HepG2 (cell line): ENCODE measurements around the gene PLIN4. TPM values are rescaled to one million over a fixed set of nuclear protein-coding genes. Genes with fewer than 3 reads are reported as not detected.

Source experiments
- BCLAF1 ChIP-seq: fragments of 450-650 bp; IDR thresholded peaks from 2 replicates; pipeline ENCODE4 v1.6.1; 2017; ENCODE audit warnings: mild to moderate bottlenecking
- EED ChIP-seq: sonication (generic); formaldehyde crosslinking; IDR thresholded peaks from 2 replicates; pipeline ENCODE4 v1.5.0; 2020; ENCODE audit warnings: mild to moderate bottlenecking, missing genetic modification reagents
- HNRNPL ChIP-seq: fragments of 200-400 bp; formaldehyde crosslinking; IDR thresholded peaks from 2 replicates; pipeline ENCODE4 v1.6.1; 2017; ENCODE audit warnings: mild to moderate bottlenecking, low read depth, low read length
- MEF2D ChIP-seq: sonication (generic); formaldehyde crosslinking; IDR thresholded peaks from 2 replicates; pipeline ENCODE4 v1.5.1; 2020; ENCODE audit warnings: mild to moderate bottlenecking, missing genetic modification reagents
- MXD1 ChIP-seq: sonication (generic); formaldehyde crosslinking; IDR thresholded peaks from 2 replicates; pipeline ENCODE4 v1.4.0; 2020; ENCODE audit warnings: mild to moderate bottlenecking, missing genetic modification reagents
- MXD4 ChIP-seq: IDR thresholded peaks from 2 replicates; pipeline ENCODE4 v1.6.1; 2016; ENCODE audit warnings: mild to moderate bottlenecking, missing biosample characterization, missing genetic modification reagents
- NR2F1 ChIP-seq, 2 experiments: fragments of 450-650 bp in 1 of 2; formaldehyde crosslinking in 1 of 2; IDR thresholded peaks; 2 replicates each; pipeline versions ENCODE4 v1.5.0 to v1.6.1; 2016 to 2020; ENCODE audit warnings: mild to moderate bottlenecking in 1 of 2, missing compliant biosample characterization in 1 of 2, missing genetic modification reagents in 1 of 2, moderate library complexity in 1 of 2
- PHF5A ChIP-seq: IDR thresholded peaks from one replicate; pipeline ENCODE4 v1.6.1; 2018; ENCODE audit warnings: low read depth, missing genetic modification reagents; ENCODE audit not compliant: unreplicated experiment
- RFXAP ChIP-seq: sonication (generic); formaldehyde crosslinking; IDR thresholded peaks from 2 replicates; pipeline ENCODE4 v1.4.0; 2020; ENCODE audit warnings: missing genetic modification reagents, borderline replicate concordance
- SPEN ChIP-seq: sonication (generic); formaldehyde crosslinking; IDR thresholded peaks from 2 replicates; pipeline ENCODE4 v1.5.1; 2020; ENCODE audit warnings: low read depth, mild to moderate bottlenecking, missing genetic modification reagents
- TGIF2 ChIP-seq: IDR thresholded peaks from 2 replicates; pipeline ENCODE4 v1.6.1; 2016; ENCODE audit warnings: control low read depth, missing compliant biosample characterization
- TOE1 ChIP-seq: sonication (generic); formaldehyde crosslinking; IDR thresholded peaks from 2 replicates; pipeline ENCODE4 v1.4.0; 2020; ENCODE audit warnings: mild to moderate bottlenecking, missing genetic modification reagents
- USF2 ChIP-seq, 2 experiments: sonication (generic) in 1 of 2; formaldehyde crosslinking in 1 of 2; IDR thresholded peaks; 2 replicates each; pipeline versions ENCODE4 v1.5.1 to v1.6.1; 2011 to 2020; ENCODE audit warnings: borderline replicate concordance in 1 of 2, low read depth in 1 of 2, low read length in 1 of 2, mild to moderate bottlenecking in 1 of 2, missing genetic modification reagents in 1 of 2, moderate library complexity in 1 of 2
- ZNF205 ChIP-seq: IDR thresholded peaks from 2 replicates; pipeline ENCODE4 v1.6.1; 2018; ENCODE audit warnings: missing biosample characterization, missing genetic modification reagents
- ZNF253 ChIP-seq: sonication (generic); formaldehyde crosslinking; IDR thresholded peaks from 2 replicates; pipeline ENCODE4 v1.8.0; 2022; ENCODE audit warnings: mild to moderate bottlenecking, missing genetic modification reagents, borderline replicate concordance
- ZNF281 ChIP-seq: sonication (generic); formaldehyde crosslinking; IDR thresholded peaks from 2 replicates; pipeline ENCODE4 v1.4.0; 2020; ENCODE audit warnings: missing genetic modification reagents, borderline replicate concordance
- ZNF451 ChIP-seq: sonication (generic); formaldehyde crosslinking; IDR thresholded peaks from 2 replicates; pipeline ENCODE4 v1.5.0; 2020; ENCODE audit warnings: mild to moderate bottlenecking, missing genetic modification reagents
- ZNF644 ChIP-seq: IDR thresholded peaks from 2 replicates; pipeline ENCODE4 v1.6.1; 2016; ENCODE audit warnings: low read depth
- ZNF703 ChIP-seq: sonication (generic); formaldehyde crosslinking; IDR thresholded peaks from 2 replicates; pipeline ENCODE4 v1.5.1; 2020; ENCODE audit warnings: missing genetic modification reagents, mild to moderate bottlenecking, moderate library complexity, borderline replicate concordance
- ZNF773 ChIP-seq: sonication (generic); formaldehyde crosslinking; IDR thresholded peaks from 2 replicates; pipeline ENCODE4 v1.4.0; 2020; ENCODE audit warnings: missing genetic modification reagents, borderline replicate concordance
- ZSCAN31 ChIP-seq: sonication (generic); formaldehyde crosslinking; IDR thresholded peaks from 2 replicates; pipeline ENCODE4 v1.5.0; 2020; ENCODE audit warnings: low read depth, mild to moderate bottlenecking, missing genetic modification reagents
- polyA plus RNA-seq, 8 experiments: library from polyadenylated mRNA; depleted of rRNA in 3 of 8; stranded (reverse) in 7 of 8; unstranded in 1 of 8; fragments of >200 nt; fragmentation: Illumina TruSeq in 4 of 8; extraction: Trizol in 4 of 8; gene quantifications; 2 replicates each; pipeline versions ENCODE4 v1.2.1 to v1.2.3, GENCODE V29; 2011 to 2016; ENCODE audit warnings: low read depth in 4 of 8, missing spikeins in 1 of 8, mixed read lengths in 1 of 8; ENCODE audit not compliant: insufficient read depth in 1 of 8
- total RNA-seq, 5 experiments: library from RNA; depleted of rRNA; stranded (reverse); fragments of >200 nt; fragmentation: Illumina TruSeq; extraction: Trizol; gene quantifications; 2 replicates each; pipeline ENCODE4 v1.2.3, GENCODE V29; 2016; ENCODE audit warnings: low read depth in 1 of 5

PLIN4 gene
- total and polyA plus RNA-seq, 2 of the 13 experiments (the other 11 are each of a cell fraction or from before 2014, with no cell fraction given): 1.1 to 1.3 TPM

- TF ChIP-seq BCLAF1 (no peak), TOE1 (CRISPR knock-in tag) (no peak), PHF5A (no peak), TGIF2 (CRISPR knock-in tag) (peak; percentile 80; the same call in 1 of the 2 replicates), RFXAP (CRISPR knock-in tag) (no peak; the same call in 1 of the 2 replicates), HNRNPL (no peak), ZNF644 (CRISPR knock-in tag) (no peak), USF2 (IDR thresholded peaks at IDR 0.05; ENCODE audit: low read depth, low read length) (no peak), USF2 (CRISPR knock-in tag; IDR thresholded peaks at IDR 0.05; ENCODE audit: borderline replicate concordance) (no peak), ZNF703 (no peak), MXD4 (CRISPR knock-in tag) (no peak), NR2F1 (CRISPR knock-in tag; IDR thresholded peaks at IDR 0.05) (no peak), MXD1 (CRISPR knock-in tag) (peak; percentile 48; the same call in 1 of the 2 replicates), ZNF773 (CRISPR knock-in tag) (no peak), MEF2D (CRISPR knock-in tag) (no peak), ZNF451 (CRISPR knock-in tag) (no peak), ZNF205 (no peak), ZNF281 (CRISPR knock-in tag) (no peak), ZNF253 (CRISPR knock-in tag) (no peak), ZSCAN31 (no peak), EED (CRISPR knock-in tag) (no peak), SPEN (CRISPR knock-in tag) (no peak)
Observed at GRCh38 chr19:4534836-4535658, 16.8 kb upstream of the PLIN4 start, which contains the start of gene PLIN5 (continued).
